ENCODE results near the gene GABARAP.

The GABARAP gene

DNA sequence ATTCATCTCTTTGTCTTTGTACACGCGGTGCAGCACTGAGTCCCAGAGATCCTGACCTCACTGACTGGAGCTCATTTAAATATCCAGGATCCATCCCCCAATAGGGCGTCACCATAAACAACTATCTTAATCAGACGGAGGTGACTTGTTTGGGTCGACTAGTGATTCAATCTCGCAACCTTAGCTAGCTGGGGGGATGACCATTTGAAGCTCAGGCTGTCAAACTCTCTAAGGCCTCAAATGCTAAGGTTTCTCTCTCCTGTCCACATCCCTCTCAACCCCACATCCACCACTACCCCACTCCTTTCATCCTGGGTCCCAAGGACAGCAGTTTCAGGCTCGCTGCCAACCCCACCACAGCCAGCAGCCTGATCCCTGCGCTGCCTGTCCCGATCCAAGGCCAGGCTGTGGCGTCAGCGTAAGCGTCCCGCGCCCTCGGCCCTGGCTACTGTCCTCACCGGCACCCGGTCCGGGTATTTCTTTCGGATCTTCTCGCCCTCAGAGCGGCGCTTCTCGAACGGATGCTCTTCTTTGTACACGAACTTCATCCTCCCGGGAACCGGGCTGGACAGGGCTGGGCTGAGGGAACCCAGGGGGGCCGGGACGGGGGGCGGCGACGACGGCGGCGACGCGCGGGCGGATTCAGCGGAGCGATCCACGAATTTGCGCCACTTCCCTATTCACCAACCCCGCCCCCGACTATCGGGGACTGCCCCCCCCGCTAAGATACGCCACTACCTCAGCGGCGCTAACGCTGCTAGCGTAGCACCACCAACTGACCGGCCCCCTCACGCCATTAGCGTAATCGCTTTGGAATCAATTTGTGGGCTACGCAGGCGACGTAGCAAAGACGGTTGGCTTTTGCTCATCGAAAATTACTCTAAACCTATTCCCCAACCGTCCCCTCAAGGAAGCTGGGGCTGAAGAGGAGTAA is at the start of gene GABARAP:
Gene GABARAP, minus strand, starts transcription at position 667 of the 934 bp plus-strand sequence. Its CDS starts 119 bp downstream, at position 548.
- DNase-seq, result peak; percentile 82

DNA sequence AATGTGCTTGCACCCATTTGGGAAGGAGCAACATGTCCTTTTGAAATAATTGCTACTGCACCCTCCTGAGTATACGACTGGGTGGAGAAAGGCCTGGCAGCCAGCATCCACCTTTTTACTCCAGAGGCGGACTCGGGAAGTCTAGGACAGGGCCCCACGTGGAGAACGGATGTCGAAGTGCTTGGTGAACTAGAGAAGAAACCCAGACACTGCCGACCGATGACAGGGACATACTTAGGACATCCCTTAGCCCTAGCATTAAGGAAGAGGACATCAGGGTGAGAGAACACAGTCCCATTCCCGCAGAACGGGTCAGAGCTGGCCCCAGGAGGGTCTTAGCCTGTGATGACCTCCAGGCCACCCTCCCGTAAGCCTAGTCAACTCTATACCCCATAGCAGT is 48.4 kb upstream of the GABARAP start:
- DNase-seq, result no peak

DNA sequence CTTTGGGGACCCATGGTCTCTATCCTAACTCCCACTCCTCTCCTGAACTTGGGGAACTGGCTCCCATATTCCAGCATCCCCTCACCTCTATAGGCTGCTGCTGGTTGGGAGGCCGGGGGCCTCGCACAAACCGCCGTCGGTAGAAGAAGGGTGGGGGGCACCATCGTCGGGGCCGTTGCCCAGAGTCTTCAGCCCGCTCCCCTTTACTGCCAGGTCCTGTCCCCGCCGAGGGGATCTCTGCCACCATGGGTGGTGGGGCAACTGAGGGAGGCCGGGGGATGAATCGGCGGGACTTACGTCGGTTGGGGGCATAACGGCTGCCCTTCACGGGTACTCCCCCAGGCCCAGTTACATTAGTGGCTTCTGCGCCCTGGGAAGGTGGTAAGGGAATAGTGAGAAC is 47.9 kb upstream of the GABARAP start:
- no peak for DNase-seq

DNA sequence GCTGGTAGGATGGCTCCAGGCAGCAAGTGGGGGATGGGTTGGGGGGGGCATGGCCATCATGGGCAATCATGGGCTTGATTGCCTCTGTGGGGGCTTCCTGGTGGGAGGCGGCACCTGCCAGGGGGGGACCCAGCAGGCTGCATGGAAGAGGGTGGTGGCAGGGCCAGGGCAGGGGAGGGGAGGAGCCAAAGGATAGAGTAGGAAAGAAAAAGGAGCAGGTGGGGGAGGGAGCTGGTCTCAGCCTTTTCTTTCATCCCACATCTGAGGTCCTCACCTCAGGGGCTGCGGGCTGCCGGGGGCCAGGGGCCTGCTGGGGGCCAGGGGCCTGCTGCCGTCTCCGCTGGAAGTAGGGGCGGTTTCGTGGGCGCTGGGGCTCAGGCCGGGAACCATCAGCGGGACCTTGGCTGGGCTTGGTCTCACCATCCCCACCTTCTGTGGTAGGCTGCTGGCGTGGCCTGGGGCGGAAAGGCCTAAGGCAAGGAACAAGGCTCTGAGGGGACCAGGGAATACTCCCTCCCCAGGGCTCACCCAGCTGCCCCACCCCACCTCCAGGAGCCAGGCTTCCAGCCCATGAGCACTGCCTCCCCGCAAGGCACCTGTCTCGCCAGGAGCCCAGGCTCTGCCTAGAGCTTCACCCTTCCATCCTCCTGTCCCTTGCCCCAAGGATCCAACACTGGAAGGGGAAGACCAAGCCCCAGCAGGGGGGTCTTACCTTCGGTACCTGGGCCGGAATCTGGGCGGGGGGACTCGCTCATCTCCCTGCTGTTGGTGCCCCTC is 47.2 kb upstream of the GABARAP start:
- no peak for DNase-seq

DNA sequence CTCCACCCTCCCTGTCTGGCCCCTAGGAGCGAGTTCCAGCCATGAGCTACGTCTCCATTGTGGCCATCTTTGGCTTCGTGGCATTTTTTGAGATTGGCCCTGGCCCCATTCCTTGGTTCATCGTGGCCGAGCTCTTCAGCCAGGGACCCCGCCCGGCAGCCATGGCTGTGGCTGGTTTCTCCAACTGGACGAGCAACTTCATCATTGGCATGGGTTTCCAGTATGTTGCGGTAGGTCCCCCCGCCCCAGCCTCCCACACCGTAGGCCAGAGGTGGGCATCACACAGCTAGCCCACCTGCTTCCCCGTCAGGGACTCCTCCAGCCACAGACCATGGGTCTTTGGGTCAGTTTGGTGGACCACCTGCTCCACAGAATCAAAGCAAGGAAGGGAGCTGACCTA is 43.4 kb upstream of the GABARAP start:
- no peak for DNase-seq

DNA sequence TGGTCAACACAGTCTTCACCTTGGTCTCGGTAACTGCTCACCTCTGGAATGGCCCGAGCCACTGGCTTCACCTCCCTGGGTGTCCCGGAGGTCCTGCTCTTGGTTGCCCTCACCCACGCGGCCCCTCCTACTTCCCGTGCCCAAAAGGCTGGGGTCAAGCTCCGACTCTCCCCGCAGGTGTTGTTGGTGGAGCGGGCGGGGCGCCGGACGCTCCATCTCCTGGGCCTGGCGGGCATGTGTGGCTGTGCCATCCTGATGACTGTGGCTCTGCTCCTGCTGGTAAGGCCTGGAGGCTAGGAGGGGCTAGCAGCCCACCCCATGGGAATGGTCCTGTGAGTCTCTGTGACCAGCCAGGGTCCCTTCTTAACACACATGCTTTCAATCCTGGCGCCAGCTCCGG is 42.7 kb upstream of the GABARAP start:
- no peak for DNase-seq

DNA sequence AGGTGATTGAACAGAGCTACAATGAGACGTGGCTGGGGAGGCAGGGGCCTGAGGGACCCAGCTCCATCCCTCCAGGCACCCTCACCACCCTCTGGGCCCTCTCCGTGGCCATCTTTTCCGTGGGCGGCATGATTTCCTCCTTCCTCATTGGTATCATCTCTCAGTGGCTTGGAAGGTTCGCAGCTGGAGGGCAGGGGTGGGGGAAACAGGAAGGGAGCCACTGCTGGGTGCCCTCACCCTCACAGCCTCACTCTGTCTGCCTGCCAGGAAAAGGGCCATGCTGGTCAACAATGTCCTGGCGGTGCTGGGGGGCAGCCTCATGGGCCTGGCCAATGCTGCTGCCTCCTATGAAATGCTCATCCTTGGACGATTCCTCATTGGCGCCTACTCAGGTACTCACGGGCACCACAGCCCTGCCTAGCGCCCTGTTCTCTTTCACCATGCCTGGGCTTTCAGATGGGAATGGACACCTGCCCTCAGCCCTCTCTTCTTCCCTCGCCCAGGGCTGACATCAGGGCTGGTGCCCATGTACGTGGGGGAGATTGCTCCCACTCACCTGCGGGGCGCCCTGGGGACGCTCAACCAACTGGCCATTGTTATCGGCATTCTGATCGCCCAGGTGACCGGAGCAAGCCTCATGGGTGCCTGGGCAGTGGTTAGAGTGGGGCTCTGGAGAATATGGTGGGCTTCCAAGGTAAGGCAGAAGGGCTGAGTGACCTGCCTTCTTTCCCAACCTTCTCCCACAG is 41.4 kb upstream of the GABARAP start:
- no peak for DNase-seq

DNA sequence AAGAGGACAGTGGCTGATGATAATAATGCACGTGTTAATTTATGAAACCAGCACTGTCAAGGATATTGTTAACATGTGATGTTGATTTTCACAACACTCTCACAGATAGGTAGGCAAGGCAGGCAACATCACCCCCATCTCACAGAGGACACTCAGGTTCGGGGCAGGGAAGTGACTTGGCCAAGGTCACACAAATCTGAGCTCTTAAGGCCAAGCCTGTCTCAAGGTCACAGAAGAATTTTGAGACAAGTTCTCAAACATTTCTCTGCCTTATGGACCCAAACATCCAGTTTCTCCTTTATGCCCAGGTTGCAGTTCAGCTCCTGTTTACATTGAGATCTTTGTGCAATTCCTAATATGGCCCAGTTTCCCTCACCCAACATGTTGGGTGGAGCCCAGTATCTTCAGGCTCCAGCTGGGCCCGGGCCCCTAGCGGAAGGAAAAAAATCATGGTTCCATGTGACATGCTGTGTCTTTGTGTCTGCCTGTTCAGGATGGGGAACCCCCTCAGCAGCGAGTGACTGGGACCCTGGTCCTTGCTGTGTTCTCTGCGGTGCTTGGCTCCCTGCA is 40.6 kb upstream of the GABARAP start:
- DNase-seq, result no peak

DNA sequence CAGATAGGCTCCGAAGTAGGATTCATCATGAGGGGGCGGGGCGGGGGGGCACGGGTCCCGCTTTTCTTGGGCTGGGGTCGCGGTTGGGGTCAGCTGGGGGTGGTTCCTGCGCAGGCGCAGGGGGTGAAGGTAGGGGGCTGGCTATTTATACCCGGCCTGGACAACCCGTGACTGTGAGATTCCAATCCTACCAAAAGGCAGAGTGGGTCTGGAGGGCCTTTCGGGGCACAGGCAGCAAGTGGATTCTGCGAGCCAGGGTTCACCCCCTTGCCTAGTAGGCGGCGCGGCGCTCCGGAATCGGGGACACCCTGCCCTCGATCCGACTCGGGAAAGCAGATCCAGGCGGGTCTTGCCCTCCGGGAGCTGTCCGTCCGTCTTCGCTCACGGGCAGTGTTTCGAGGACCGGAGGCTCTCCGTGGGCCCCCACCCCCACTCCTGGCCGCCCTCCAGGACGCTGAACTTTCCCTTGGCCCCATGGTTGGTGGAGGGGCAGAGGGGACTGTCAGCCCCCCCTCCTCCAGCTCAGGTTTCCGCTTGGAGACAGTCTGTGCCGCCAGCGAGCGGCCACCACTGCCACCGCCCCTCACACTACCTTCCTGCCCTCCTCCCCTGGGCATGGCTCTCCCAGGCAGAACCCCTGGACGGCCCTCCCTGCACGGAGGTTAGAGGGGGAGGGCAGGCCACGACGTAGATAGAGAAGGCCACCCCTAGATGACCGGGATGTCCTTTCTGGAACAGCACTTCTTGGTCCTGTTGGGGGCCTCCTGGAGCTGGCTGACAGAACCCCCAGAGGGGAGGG is 39.9 kb upstream of the GABARAP start:
- no peak for DNase-seq

DNA sequence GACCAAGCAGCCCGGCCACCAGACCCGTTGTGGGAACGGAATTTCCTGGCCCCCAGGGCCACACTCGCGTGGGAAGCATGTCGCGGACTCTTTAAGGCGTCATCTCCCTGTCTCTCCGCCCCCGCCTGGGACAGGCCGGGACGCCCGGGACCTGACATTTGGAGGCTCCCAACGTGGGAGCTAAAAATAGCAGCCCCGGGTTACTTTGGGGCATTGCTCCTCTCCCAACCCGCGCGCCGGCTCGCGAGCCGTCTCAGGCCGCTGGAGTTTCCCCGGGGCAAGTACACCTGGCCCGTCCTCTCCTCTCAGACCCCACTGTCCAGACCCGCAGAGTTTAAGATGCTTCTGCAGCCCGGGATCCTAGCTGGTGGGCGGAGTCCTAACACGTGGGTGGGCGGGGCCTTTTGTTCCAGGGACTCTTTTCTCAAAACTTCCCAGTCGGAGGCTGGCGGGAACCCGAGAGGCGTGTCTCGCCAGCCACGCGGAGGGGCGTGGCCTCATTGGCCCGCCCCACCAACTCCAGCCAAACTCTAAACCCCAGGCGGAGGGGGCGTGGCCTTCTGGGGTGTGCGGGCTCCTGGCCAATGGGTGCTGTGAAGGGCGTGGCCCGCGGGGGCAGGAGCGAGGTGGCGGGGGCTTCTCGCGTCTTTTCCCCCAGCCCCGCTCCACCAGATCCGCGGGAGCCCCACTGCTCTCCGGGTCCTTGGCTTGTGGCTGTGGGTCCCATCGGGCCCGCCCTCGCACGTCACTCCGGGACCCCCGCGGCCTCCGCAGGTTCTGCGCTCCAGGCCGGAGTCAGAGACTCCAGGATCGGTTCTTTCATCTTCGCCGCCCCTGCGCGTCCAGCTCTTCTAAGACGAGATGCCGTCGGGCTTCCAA is 39.1 kb upstream of the GABARAP start, which contains the start of gene SLC2A4:
Gene SLC2A4, plus strand, starts transcription at position 645 of the 879 bp plus-strand sequence. Its CDS starts 217 bp downstream, at position 862.
- peak; percentile 95 for DNase-seq

DNA sequence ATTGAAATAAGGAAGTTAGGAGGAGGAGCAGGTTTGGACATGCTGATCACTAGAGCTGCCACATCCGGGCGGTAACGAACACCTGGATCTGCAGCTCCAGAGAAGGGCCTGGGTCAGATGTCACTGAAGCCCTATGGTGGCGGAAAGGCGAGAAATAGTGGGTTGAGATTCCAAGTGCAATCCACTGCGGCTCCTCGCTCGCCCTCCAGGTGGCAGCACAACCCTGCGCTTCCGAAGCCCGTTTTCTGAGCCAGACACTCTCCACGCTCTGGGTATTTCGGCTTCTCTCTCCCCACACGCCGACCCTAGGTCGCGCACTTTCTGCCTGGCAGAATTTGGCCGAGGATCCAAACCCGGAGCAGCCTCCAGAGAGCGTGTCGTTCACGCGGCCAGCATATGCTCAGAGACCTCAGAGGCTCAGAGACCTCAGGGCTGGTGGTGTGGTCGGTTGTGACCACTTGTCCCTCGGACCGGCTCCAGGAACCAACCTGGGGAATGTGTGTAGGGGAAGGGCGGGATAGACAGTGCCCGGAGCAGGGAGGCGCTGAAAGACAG is 38.3 kb upstream of the GABARAP start:
- DNase-seq, result peak; percentile 80

DNA sequence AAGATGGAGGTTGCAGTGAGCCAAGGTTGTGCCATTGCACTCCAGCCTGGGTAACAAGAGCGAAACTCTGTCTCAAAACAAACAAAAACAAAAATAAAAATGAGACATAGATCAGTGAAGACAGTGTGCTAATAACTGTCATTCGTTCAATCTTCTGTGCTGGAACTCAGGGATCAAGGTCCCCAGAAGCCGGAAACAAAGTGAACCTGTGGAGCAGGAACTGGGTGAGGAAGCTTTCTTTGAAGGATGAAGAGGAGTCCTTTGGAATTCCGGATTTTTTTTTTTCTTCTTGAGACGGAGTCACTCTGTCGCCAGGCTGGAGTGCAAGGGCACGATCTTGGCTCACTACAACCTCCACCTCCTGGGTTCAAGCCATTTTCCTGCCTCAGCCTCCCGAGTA is 37.2 kb upstream of the GABARAP start:
- no peak for DNase-seq

DNA sequence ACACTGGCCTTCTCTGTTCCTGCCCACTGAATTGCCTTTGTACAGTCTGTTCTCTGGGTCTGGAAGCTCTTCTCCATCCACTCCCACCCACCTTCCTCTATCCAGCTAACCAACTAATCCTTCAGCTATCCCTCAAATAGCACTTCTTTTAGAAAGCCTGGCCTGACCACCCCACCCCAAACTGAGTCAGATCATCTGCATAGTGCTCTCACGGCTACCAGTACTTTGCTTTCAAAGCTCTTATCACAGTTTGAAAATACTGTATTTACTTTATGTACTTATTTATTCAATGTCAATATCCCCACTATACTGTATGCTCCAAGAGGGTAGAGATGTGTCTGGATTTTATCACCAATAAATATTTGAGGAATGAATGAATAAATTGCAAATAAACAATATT is 24.5 kb upstream of the GABARAP start:
- DNase-seq, result no peak

DNA sequence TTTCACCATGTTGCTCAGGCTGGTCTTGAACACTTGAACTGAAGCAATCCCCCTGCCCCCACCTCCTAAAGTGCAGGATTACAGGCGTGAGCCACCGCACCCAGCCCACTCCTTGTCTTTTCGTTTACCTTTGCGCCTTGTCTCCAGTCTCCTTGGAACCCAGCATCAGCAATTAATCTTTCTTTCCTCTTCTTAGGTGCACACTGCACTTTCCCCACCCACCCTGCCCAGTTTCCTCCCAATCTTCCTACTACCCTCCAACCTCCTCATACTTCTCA is 21.5 kb upstream of the GABARAP start:
- no peak for DNase-seq

DNA sequence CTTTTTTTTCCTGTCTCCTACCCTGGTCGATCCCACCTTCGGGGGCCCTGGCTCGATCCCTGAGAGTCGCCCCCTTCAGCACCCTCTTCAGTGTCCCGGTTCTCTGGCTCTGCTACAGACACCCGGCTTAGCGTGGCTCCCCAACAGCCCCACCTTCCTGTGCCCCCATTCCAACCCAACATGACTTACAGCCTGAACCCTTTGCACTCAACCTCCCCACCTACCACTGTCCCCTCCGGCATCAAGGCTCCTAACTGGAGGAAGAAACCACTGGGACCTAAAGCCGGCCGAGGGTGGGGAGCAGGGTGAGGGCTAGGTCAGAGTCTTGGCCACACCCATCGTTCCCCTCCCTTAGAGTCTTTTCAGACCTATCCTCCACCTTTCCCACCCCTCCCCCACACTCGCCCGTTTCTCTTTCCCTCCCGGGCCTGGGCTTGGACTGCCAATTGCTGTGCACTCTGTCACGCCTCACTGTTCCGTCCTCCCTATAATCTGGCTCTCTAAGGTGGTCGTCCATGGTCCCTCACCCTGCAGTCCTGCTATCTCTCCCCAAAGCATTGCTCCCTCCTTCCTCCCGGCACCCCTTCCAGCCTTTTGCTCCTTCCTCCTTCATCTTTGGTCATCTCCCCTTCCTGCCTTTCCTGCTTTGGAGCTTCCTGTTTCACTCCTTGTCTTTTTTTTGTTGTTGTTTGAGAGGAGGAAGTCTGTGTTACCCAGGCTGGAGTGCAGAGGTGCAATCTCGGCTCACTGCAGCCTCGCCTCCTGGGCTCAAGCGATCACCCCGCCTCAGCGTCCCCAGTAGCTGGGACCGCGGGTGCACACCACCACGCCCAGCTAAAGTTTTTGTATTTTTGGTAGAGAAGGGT is 20.9 kb upstream of the GABARAP start:
- DNase-seq, result peak; percentile 42

DNA sequence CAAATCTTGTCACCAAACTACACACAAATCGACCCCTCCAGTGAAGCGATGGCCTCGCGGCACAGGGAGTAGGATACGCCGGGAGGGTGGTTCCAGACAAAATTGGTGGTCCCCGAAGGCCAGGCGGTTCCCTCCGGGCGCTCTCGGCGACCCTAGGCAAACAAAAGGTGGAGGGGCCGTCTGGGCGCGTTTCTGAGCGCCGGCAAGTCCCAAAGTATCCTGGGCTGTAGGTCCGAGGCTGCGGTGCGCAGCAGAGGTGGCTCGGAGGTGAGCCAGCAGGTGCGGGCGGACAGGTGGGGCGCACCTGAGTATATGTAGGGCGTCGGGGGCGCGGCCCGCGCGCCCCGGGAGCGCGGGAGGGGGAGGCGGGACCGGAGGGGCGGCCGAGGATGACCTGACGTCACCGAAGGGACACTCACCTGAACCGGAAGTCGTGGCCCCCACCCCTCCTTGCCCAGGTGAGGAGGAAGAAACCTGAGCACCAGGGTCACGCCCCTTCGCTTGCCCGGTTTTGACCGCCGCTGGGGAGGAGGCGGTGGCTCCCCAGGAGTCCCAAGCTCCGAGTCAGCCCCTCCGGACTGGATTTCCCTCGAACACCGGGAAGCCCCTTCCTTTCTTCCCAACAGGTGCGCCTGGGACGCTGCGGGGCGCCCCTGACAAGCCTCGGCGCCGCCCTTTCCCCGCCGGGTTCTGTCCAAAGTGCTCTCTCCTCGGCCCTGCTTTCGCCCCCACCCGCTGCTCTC is 20.1 kb upstream of the GABARAP start, which contains the start of gene CLDN7:
Gene CLDN7, minus strand, starts transcription at position 287 of the 743 bp plus-strand sequence. CDS start 435 bp downstream, outside the sequence.
- DNase-seq, result no peak

DNA sequence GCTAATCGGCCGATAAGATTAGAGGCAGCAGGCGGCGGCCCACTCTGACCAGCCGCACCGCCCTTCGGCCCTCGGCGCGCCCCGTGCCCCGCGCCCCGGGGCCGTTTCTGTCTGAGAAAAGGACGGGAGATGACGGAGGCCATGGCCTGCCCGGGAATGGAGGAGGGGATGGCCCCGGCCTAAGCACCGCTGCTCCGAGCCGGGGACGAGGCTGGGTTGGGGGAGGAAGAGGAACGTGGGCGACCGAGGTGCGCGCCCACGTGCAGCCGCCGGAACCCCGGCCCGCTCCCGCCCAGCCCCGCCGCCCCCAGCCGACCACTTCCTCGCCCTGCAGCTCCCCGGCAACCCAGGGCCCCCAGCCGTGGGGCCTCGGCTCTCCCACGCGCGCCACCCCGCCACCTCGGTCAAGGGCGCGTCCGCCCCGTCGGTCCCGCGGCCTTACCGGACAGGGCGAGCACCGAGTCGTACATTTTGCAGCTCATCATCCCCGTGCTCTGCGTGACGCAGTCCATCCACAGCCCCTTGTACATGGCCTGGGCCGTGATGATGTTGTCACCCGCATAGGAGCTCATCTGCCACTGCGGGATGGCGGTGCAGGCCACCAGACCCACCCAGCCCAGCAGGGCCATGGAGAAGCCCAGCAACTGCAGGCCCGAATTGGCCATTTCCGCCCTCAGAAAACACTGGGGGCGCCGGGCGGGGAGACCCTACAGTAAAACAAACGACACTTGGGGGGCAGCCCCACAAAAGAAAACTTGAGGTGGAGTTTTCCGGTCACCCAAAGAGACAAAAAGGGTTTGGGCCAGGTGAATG is 19.3 kb upstream of the GABARAP start:
- no peak for DNase-seq

Data from MV-4-11 (cell line).